ENCODE measurements around the gene NPHP4. TPM values are rescaled to one million over a fixed set of nuclear protein-coding genes. Genes with fewer than 3 reads are reported as not detected.

NPHP4 gene
- total and polyA plus RNA-seq, 9 donors: 1.9 to 6.4 (median 4.2) TPM

DNA sequence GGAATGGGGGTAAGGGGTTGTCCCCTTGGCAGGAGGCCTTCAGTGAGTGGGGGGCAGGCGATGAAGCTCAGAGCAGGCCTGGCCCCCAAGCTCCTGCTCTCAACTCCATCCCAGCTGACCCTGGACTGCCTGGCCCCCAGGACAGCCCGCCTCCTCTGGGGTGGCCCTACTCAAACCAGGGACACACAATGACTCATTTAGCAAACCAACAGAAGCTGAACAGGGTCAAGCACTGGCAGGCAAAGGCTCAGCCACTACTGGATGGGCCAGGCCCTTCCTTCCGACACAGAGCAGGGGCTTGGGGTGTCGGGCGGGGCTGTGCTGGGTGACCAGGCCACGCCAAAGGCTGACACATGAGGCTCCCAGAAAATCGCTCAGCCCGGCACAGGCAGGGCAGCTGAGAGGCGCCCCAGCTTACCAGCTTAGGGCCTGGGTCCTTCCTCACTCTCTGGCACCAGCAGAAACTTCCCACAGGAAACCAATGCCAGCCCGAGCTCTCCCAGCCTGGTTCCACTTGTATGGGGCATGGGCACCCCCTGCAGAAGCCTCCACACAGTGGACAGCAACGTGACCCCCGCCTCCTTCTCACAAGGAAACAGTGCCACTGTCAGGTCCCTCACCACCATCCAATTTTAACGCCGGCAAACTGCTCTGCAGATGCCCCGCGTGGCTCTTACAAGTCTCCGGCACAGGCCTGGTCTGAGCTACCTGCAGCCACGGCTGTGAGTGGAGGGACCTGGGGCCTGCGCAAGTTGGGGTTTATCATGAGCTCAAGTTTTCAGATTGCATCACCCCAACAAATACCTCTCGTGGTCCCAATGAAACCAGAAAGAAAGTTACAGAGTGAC is 114.3 kb downstream of the NPHP4 start:
- 89% methylated on average over 16 of the region's 20 CpGs for WGBS (ENCODE audit: insufficient coverage)
- no peaks in the 10 kb centered on the region for H3K27me3 ChIP-seq (ENCODE audit: control insufficient read depth, insufficient read depth, low read length)
- no peak overlapping the region for H3K27ac ChIP-seq (ENCODE audit: low read length)
- H3K36me3 ChIP-seq (ENCODE audit: control insufficient read depth, insufficient read depth, low read length): peaks cover 23% of the 10 kb centered on the region
- H3K9me3 ChIP-seq (replicated peaks; ENCODE audit: control insufficient read depth, low read depth, low read length): peaks cover 9% of the 10 kb centered on the region
- DNase-seq: no peak
- no peak overlapping the region for H3K4me3 ChIP-seq (ENCODE audit: low read length)
- H3K4me1 ChIP-seq (ENCODE audit: control insufficient read depth, insufficient read depth, low read length): no peaks in the 10 kb centered on the region

DNA sequence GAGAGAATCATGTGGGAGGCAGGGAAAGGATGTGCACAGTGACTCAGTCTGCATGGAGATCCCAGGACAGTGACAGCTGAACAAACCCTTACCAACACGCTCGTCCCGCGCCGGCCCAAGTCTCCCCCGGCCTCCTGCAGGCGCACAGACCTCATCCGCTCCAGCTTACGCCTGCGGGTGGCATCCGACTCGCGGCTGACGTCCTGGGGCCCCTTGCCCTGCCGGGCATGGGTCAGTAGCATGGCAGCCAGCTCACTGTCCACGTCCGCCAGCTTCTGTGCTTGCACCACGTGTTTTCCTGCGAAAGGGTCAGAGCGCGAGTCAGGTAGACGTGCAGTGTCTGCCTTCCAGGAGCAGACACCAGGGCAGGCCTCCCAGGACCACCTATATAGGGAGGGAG is 115.2 kb downstream of the NPHP4 start:
- peaks cover 9% of the 10 kb centered on the region for H3K9me3 ChIP-seq (replicated peaks; ENCODE audit: control insufficient read depth, low read depth, low read length)
- H3K4me1 ChIP-seq (ENCODE audit: control insufficient read depth, insufficient read depth, low read length): no peaks in the 10 kb centered on the region
- DNase-seq: no peak
- 88% methylated on average over 22 of the region's 22 CpGs for WGBS (ENCODE audit: insufficient coverage)
- H3K27ac ChIP-seq (ENCODE audit: low read length): no peak overlapping the region
- H3K27me3 ChIP-seq (ENCODE audit: control insufficient read depth, insufficient read depth, low read length): no peaks in the 10 kb centered on the region
- peaks cover 21% of the 10 kb centered on the region for H3K36me3 ChIP-seq (ENCODE audit: control insufficient read depth, insufficient read depth, low read length)
- no peak overlapping the region for H3K4me3 ChIP-seq (ENCODE audit: low read length)

DNA sequence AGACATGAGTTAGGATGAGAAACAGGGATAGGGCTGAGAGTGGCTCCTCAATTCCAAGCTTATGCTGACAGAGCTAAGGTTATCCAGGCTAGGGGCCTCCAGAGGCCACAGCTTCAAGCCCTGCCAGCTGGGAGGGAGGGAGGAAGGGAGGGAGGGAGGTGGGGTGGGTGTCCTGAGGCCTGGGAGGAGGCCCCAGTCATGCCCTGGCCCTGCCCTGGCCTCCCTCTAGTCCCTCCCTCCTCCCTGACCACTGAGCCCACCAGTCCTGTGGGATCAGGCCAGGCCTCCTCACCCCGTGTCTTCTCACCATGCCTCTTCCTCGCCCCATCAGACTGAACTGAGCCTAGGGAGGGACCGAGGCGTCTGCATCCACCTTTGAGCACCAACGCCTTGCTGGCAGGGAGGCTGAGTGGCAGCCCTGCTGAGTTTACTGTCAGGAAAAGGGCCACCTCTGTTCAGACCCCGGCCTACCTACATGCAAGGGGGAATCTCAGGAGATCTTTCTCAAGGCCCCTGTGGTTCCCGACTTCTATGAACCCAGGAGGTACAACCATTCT is 116.1 kb downstream of the NPHP4 start:
- Histone ChIP-seq H3K27ac (ENCODE audit: low read length) (no peak overlapping the region), H3K4me3 (ENCODE audit: low read length) (no peak overlapping the region), H3K27me3 (ENCODE audit: control insufficient read depth, insufficient read depth, low read length) (no peaks in the 10 kb centered on the region), H3K9me3 (replicated peaks; ENCODE audit: control insufficient read depth, low read depth, low read length) (peaks cover 9% of the 10 kb centered on the region), H3K36me3 (ENCODE audit: control insufficient read depth, insufficient read depth, low read length) (peaks cover 21% of the 10 kb centered on the region), H3K4me1 (ENCODE audit: control insufficient read depth, insufficient read depth, low read length) (no peaks in the 10 kb centered on the region)
- 82% methylated on average over 6 of the region's 7 CpGs for WGBS (ENCODE audit: insufficient coverage)
- no peak for DNase-seq

DNA sequence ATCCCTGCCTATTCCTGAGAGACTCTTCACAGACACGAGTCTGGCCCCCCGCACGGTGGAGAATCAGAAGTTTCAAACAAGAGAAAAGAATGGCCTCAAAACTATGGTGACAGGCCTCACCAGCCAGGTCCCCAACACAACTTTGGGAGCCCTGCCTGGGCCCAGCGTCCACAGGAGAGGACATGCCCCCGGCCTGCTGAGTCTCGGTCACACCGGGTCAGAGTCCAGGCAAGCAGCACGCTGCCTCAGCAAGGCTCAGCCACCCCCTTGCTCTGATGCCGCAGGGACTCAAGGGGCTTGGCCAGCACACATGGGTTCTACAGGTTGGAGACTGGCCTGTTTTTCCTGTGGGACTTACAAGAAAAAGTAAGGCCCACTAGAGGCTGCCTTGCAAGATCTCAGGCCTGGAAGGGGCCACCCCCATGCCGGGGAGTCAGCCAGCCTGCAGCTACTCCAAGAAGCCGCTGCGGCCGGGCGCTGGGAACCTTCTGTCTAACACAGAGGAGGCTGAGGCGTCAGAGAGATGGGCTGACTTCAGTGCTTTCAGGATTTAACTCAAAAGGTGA is 116.8 kb downstream of the NPHP4 start:
- peaks cover 21% of the 10 kb centered on the region for H3K36me3 ChIP-seq (ENCODE audit: control insufficient read depth, insufficient read depth, low read length)

DNA sequence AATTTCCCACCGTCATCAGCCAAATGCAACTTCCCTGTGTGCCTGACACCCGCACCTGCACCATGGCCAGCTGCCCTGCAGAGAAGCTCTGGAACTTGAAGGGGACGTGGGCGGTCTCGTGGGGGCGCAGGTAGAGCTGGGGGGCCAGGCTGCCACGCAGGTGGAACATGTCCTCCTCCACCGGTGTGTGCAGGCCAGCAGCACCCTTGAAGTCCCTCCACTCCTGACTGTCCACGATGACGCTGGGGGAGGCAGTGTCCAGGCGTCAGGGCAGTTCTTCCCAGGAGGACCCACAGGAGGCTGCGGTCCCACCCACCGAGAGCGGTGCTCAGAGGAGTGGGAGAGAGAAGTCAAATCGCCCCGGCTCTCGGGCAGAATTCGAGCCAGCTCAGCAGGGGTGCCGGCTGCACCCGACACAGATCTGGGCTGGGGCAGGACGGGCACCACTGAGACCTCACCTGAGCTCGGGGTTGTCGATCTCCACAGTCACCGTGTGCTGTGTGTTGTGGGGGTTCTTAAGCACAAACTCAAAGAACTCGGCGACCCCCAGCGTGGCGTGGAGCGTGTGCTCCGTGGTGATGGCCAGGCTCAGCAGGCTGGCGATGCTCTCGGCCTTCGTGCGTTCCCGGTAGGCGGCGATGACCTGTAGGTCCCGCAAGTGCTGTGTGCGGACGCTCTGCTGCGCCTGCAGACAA is 117.7 kb downstream of the NPHP4 start:
- Histone ChIP-seq H3K4me3 (ENCODE audit: low read length) (no peak overlapping the region), H3K27ac (ENCODE audit: low read length) (no peak overlapping the region), H3K4me1 (ENCODE audit: control insufficient read depth, insufficient read depth, low read length) (no peaks in the 10 kb centered on the region), H3K36me3 (ENCODE audit: control insufficient read depth, insufficient read depth, low read length) (peaks cover 15% of the 10 kb centered on the region), H3K9me3 (replicated peaks; ENCODE audit: control insufficient read depth, low read depth, low read length) (peaks cover 6% of the 10 kb centered on the region), H3K27me3 (ENCODE audit: control insufficient read depth, insufficient read depth, low read length) (no peaks in the 10 kb centered on the region)
- DNase-seq: no peak
- 93% methylated on average over 41 of the region's 41 CpGs for WGBS (ENCODE audit: insufficient coverage)

More for the DNA sequence above, 116.8 kb downstream of the NPHP4 start:
- no peak overlapping the region for H3K4me3 ChIP-seq (ENCODE audit: low read length)
- no peaks in the 10 kb centered on the region for H3K27me3 ChIP-seq (ENCODE audit: control insufficient read depth, insufficient read depth, low read length)
- peaks cover 9% of the 10 kb centered on the region for H3K9me3 ChIP-seq (replicated peaks; ENCODE audit: control insufficient read depth, low read depth, low read length)
- 89% methylated on average over 13 of the region's 15 CpGs for WGBS (ENCODE audit: insufficient coverage)
- no peak overlapping the region for H3K27ac ChIP-seq (ENCODE audit: low read length)
- no peaks in the 10 kb centered on the region for H3K4me1 ChIP-seq (ENCODE audit: control insufficient read depth, insufficient read depth, low read length)
- DNase-seq: no peak

DNA sequence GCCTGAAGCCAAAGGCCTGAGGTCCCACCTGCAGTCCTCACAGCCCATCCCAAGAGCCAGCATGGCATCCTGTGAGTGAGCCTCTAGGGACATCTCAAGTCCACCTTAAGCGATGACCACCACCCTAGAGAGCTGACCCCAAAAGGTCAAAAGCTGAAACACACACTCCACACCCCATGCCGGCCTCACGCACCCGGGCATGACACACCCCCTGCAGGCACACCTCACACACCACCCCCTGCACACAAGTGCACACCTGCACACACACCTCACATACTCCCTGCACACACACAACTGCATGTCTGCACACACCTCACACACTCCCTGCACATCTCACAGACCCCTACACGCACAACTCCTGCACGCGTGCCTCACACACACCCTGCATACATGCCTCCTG is 118.7 kb downstream of the NPHP4 start:
- DNase-seq: no peak
- H3K27me3 ChIP-seq (ENCODE audit: control insufficient read depth, insufficient read depth, low read length): no peaks in the 10 kb centered on the region
- no peaks in the 10 kb centered on the region for H3K4me1 ChIP-seq (ENCODE audit: control insufficient read depth, insufficient read depth, low read length)
- 88% methylated on average over 7 of the region's 7 CpGs for WGBS (ENCODE audit: insufficient coverage)
- H3K36me3 ChIP-seq (ENCODE audit: control insufficient read depth, insufficient read depth, low read length): peaks cover 8% of the 10 kb centered on the region
- H3K27ac ChIP-seq (ENCODE audit: low read length): no peak overlapping the region
- H3K4me3 ChIP-seq (ENCODE audit: low read length): no peak overlapping the region
- no peaks in the 10 kb centered on the region for H3K9me3 ChIP-seq (replicated peaks; ENCODE audit: control insufficient read depth, low read depth, low read length)

DNA sequence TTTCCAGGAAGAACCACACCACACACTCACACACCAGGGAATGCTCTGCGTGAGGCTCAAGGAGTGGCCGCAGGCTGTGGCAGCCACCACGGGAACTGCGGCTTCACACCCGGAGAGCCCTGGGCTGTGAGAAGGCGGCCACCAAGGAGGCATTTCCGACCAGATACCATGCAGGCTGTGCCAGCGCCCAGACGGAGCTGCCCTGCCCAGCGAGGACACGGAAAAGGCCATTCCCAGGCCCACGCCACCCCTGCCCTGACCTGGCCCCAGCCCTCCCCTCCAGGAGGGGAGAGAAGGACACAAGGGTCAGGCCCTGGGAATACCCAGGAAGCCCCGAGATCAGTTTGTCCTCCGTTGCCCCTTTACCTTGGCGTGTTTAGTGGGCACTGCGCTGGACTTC is 119.3 kb downstream of the NPHP4 start:
- Histone ChIP-seq H3K4me1 (ENCODE audit: control insufficient read depth, insufficient read depth, low read length) (peaks cover 1% of the 10 kb centered on the region), H3K9me3 (replicated peaks; ENCODE audit: control insufficient read depth, low read depth, low read length) (no peaks in the 10 kb centered on the region), H3K4me3 (ENCODE audit: low read length) (no peak overlapping the region), H3K36me3 (ENCODE audit: control insufficient read depth, insufficient read depth, low read length) (peaks cover 8% of the 10 kb centered on the region), H3K27me3 (ENCODE audit: control insufficient read depth, insufficient read depth, low read length) (no peaks in the 10 kb centered on the region), H3K27ac (ENCODE audit: low read length) (no peak overlapping the region)
- no peak for DNase-seq
- 90% methylated on average over 15 of the region's 16 CpGs for WGBS (ENCODE audit: insufficient coverage)

DNA sequence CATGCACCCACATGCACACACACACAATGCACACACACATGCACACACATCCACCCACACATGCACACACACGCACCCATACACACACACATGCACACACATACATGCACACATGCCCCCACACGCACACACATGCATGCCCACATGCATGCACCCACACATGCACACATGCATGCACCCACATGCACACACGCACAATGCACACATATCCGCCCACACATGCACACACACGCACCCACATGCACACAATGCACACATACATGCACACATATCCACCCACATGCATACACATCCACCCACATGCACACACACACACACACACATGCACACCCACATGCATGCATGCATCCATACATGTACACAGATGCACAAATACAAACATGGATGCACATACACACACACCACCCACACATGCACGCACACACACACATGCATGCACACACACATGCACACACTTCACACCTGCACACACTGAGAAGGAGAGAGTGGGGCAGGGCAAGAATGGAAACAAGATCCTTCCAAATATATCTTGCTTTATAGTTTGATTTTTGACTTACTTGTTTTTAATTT is 123.2 kb downstream of the NPHP4 start:
- Histone ChIP-seq H3K9me3 (replicated peaks; ENCODE audit: control insufficient read depth, low read depth, low read length) (no peaks in the 10 kb centered on the region), H3K36me3 (ENCODE audit: control insufficient read depth, insufficient read depth, low read length) (peaks cover 3% of the 10 kb centered on the region), H3K4me1 (ENCODE audit: control insufficient read depth, insufficient read depth, low read length) (peaks cover 20% of the 10 kb centered on the region), H3K27me3 (ENCODE audit: control insufficient read depth, insufficient read depth, low read length) (no peaks in the 10 kb centered on the region), H3K27ac (ENCODE audit: low read length) (no peak overlapping the region), H3K4me3 (ENCODE audit: low read length) (no peak overlapping the region)
- 78% methylated on average over 5 of the region's 6 CpGs for WGBS (ENCODE audit: insufficient coverage)
- DNase-seq: no peak

DNA sequence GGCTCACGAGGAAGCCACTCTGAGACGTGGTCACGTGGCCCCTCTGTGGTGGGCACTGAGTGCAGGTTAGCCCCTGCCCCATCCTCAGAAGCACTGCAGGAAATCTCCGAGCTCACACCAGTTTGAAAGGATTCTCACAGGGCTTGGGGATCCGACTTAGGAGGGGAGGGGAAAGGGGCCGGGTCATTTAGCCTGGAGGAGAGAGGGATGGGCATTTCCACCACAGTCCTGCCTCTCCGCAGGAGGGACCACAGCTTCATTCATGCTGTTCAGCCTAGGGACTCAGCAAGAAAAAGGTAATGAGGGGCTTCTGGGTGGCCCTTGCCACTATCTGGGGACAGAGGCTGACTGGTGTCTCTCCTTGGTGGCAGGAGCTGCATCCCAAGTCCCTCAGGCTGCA is 126.5 kb downstream of the NPHP4 start:
- H3K27me3 ChIP-seq (ENCODE audit: control insufficient read depth, insufficient read depth, low read length): no peaks in the 10 kb centered on the region
- peaks cover 20% of the 10 kb centered on the region for H3K4me1 ChIP-seq (ENCODE audit: control insufficient read depth, insufficient read depth, low read length)
- H3K36me3 ChIP-seq (ENCODE audit: control insufficient read depth, insufficient read depth, low read length): no peaks in the 10 kb centered on the region
- no peak overlapping the region for H3K4me3 ChIP-seq (ENCODE audit: low read length)
- no peak overlapping the region for H3K27ac ChIP-seq (ENCODE audit: low read length)
- DNase-seq: no peak
- 74% methylated on average over 4 of the region's 7 CpGs for WGBS (ENCODE audit: insufficient coverage)
- H3K9me3 ChIP-seq (replicated peaks; ENCODE audit: control insufficient read depth, low read depth, low read length): no peaks in the 10 kb centered on the region

DNA sequence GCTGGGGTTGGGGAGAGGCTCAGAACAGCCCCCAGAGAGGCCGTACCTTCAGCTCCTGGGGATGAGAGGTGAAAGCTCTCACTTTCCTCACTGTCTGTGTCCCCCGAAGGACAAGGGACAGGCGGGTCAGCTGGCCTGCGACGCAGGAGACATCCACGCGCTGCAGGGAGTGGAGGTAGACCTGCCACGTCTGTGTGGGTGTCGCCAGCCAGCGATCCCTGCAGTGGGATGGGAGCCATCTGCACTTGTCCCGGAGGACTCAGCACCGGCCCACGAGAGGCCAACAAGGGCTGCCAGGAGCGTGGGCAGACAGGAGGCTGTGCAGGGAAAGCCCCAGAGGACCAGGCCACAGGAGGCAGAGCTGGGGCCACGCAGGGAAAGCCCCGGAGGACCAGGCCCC is 127.2 kb downstream of the NPHP4 start:
- H3K9me3 ChIP-seq (replicated peaks; ENCODE audit: control insufficient read depth, low read depth, low read length): no peaks in the 10 kb centered on the region

More for the DNA sequence above, 127.2 kb downstream of the NPHP4 start:
- Histone ChIP-seq H3K27me3 (ENCODE audit: control insufficient read depth, insufficient read depth, low read length) (no peaks in the 10 kb centered on the region), H3K4me3 (ENCODE audit: low read length) (no peak overlapping the region), H3K4me1 (ENCODE audit: control insufficient read depth, insufficient read depth, low read length) (peaks cover 20% of the 10 kb centered on the region), H3K27ac (ENCODE audit: low read length) (no peak overlapping the region), H3K36me3 (ENCODE audit: control insufficient read depth, insufficient read depth, low read length) (no peaks in the 10 kb centered on the region)
- no peak for DNase-seq
- 89% methylated on average over 14 of the region's 16 CpGs for WGBS (ENCODE audit: insufficient coverage)

Data from muscle of leg (tissue), 11 donors.